Panc1 (cell line): Measurements from ENCODE around the gene MAML3. TPM values are rescaled to one million over a fixed set of nuclear protein-coding genes. Genes with fewer than 3 reads are reported as not detected.

Experiments used
- ATAC-seq: fragments of 200-7000 bp; cut with Tn5 transposase; 2 replicates; pipeline ENCODE4 v1.9.1; 2020; ENCODE audit warnings: mild to moderate bottlenecking, moderate library complexity
- BruUV-seq: library from RNA; stranded (reverse); fragments of 400-500 nt; replicated peaks from 2 replicates; lab custom pipeline; 2021; lab: Mats Ljungman, UMichigan
- CTCF ChIA-PET: fragments of 300-600 bp; sonication (Branson Sonifier 250); formaldehyde crosslinking; loops from one replicate; lab custom pipeline; 2022; ENCODE audit warnings: antibody characterized with exemption; lab: Charles Lee
- POLR2A ChIA-PET: fragments of 300-600 bp; sonication (Branson Sonifier 250); formaldehyde crosslinking; loops from one replicate; lab custom pipeline; 2022; ENCODE audit warnings: antibody characterized with exemption; lab: Charles Lee
- DNase-seq: peaks from one replicate; pipeline ENCODE4 v3.0.0-alpha.2; 2010; ENCODE audit warnings: low read depth, low spot score
- H3K27ac ChIP-seq: 2 replicates; pipeline ENCODE4 v1.5.1; 2011; ENCODE audit warnings: mild to moderate bottlenecking, low read length, inconsistent platforms
- H3K27me3 ChIP-seq: fragments of 200-500 bp; sonication (Bioruptor generic); 2 replicates; pipeline ENCODE4 v1.6.0; 2014; ENCODE audit warnings: low read length, inconsistent platforms; ENCODE audit not compliant: control insufficient read depth, insufficient read depth
- H3K36me3 ChIP-seq: fragments of 200-500 bp; sonication (Bioruptor generic); 2 replicates; pipeline ENCODE4 v1.5.1; 2014; ENCODE audit warnings: inconsistent platforms, mild to moderate bottlenecking, low read length, moderate library complexity; ENCODE audit not compliant: control insufficient read depth, insufficient read depth
- H3K4me1 ChIP-seq: 2 replicates; pipeline ENCODE4 v1.5.1; 2011; ENCODE audit warnings: inconsistent platforms, mild to moderate bottlenecking, low read length, moderate library complexity; ENCODE audit not compliant: control insufficient read depth, insufficient read depth
- H3K4me3 ChIP-seq, 2 experiments: 2 replicates each; pipeline ENCODE4 v1.5.1; 2011 to 2012; ENCODE audit warnings: low read depth in 2 of 2, low read length in 2 of 2, mild to moderate bottlenecking in 2 of 2, inconsistent platforms in 1 of 2, moderate library complexity in 1 of 2
- H3K9me3 ChIP-seq: fragments of 200-500 bp; sonication (Bioruptor generic); 2 replicates; pipeline ENCODE4 v1.5.1; 2014; ENCODE audit warnings: low read depth, mild to moderate bottlenecking, inconsistent platforms, low read length, moderate library complexity; ENCODE audit not compliant: control insufficient read depth, insufficient read depth
- CTCF ChIP-seq: fragments of 450-650 bp; IDR thresholded peaks from 2 replicates; pipeline ENCODE4 v1.5.1; 2017; ENCODE audit warnings: mild to moderate bottlenecking
- POLR2AphosphoS5 ChIP-seq: IDR thresholded peaks from 2 replicates; pipeline ENCODE4 v1.6.1; 2012; ENCODE audit warnings: mild to moderate bottlenecking, low read depth, low read length, moderate library complexity
- REST ChIP-seq, 2 experiments: IDR thresholded peaks; 2 replicates each; pipeline ENCODE4 v1.6.1; 2011 to 2012; ENCODE audit warnings: low read depth in 2 of 2, control low read depth in 1 of 2, low read length in 1 of 2, mild to moderate bottlenecking in 1 of 2, moderate library complexity in 1 of 2; ENCODE audit not compliant: insufficient read depth in 1 of 2
- SIN3A ChIP-seq: IDR thresholded peaks from 2 replicates; pipeline ENCODE4 v1.6.1; 2012; ENCODE audit warnings: low read depth, mild to moderate bottlenecking, low read length, moderate library complexity, borderline replicate concordance; ENCODE audit not compliant: insufficient read depth
- TCF7L2 ChIP-seq: IDR thresholded peaks from 2 replicates; pipeline ENCODE4 v1.6.1; 2011; ENCODE audit warnings: mild to moderate bottlenecking, low read depth, low read length, inconsistent platforms
- in situ Hi-C: cut with HindIII; loops from 2 replicates; pipeline ENCODE4 v1.10.0; 2016; ENCODE audit warnings: low sequenced_read_pairs, low pct_unique_long_range_greater_than_20kb
- intact Hi-C: fragments of 100-400 bp; cut with micrococcal nuclease; formaldehyde crosslinking; loops from one replicate; pipeline ENCODE4 v1.10.0; 2022; ENCODE audit not compliant: unreplicated experiment
- total RNA-seq: library from RNA; stranded (reverse); gene quantifications from one replicate; pipeline ENCODE4 v1.2.1, GENCODE V29; 2021; ENCODE audit not compliant: unreplicated experiment

MAML3 gene
- total RNA-seq, 1 experiment from 2014 or later = 7.7 TPM

- Histone ChIP-seq H3K4me3 (peak overlapping the region; percentile 18 to 51), H3K36me3 (no peaks in the 10 kb centered on the region), H3K27me3 (no peaks in the 10 kb centered on the region), H3K9me3 (no peaks in the 10 kb centered on the region), H3K27ac (peak overlapping the region; percentile 96), H3K4me1 (peaks cover 61% of the 10 kb centered on the region)
- ATAC-seq (peak; percentile 72), DNase-seq (no peak)
- in situ Hi-C loops (no loop called here), intact Hi-C loops (loop anchor here (5.0 to 10.0 kb wide), 2 partner anchors 56 to 159 kb away; partner anchors contain the start of gene MAML3)
- no TSS peak for BruUV-seq
- CTCF ChIA-PET = interaction anchor here (0.7 kb wide), 1 partner anchor 44 kb away, joined by 4 read pairs; no protein-coding TSS in a partner anchor
- TF ChIP-seq CTCF (no peak), POLR2AphosphoS5 (peak; percentile 21; the same call in 1 of the 2 replicates)
- POLR2A ChIA-PET = interaction anchor here (1.1 kb wide), 2 partner anchors 10 to 57 kb away, joined by 4 to 6 read pairs; no protein-coding TSS in a partner anchor
These were observed 58.1 kb downstream of the MAML3 start for GRCh38 chr4:140095694-140096482.

GRCh38 chr4:140094438-140095420 is 59.3 kb downstream of the MAML3 start:
- H3K27ac ChIP-seq = peak overlapping the region; percentile 96
- no TSS peak for BruUV-seq
- no peaks in the 10 kb centered on the region for H3K36me3 ChIP-seq
- TF ChIP-seq REST (IDR thresholded peaks at IDR 0.05; ENCODE audit: insufficient read depth in 1 of 2, low read depth in 2 of 2, low read length in 1 of 2) = no peak
- no peak for TF ChIP-seq CTCF
- no peak; the same call in 1 of the 2 replicates for TF ChIP-seq POLR2AphosphoS5
- no peak for TF ChIP-seq SIN3A
- no peak for TF ChIP-seq TCF7L2
- ChIA-PET POLR2A (interaction anchor here (0.6 to 1.1 kb wide), 4 partner anchors 54 to 193 kb away, joined by 3 to 4 read pairs (median 3); no protein-coding TSS in a partner anchor), CTCF (interaction anchor here (0.7 kb wide), 1 partner anchor 42 kb away, joined by 4 read pairs; no protein-coding TSS in a partner anchor)
- peaks cover 68% of the 10 kb centered on the region for H3K4me1 ChIP-seq
- no peaks in the 10 kb centered on the region for H3K27me3 ChIP-seq
- H3K9me3 ChIP-seq = no peaks in the 10 kb centered on the region
- ATAC-seq (peak; percentile 32), DNase-seq (no peak)
- intact Hi-C loops (loop anchor here (5.0 to 10.0 kb wide), 2 partner anchors 58 to 160 kb away; partner anchors contain the start of gene MAML3), in situ Hi-C loops (no loop called here)
- H3K4me3 ChIP-seq = peak overlapping the region; percentile 18 to 51
